Right lobe of liver (tissue), 4 donors: ENCODE data around the gene REV3L.

Experiments
- CTCF ChIP-seq, 4 donors: fragments of 200-600 bp in 3 of 4; fragments of 450-650 bp in 1 of 4; IDR thresholded peaks; one replicate each; pipeline versions ENCODE4 v1.5.1 to v1.8.0; 2016 to 2022; ENCODE audit warnings: antibody characterized with exemption in 4 of 4, mild to moderate bottlenecking in 2 of 4
- POLR2A ChIP-seq: fragments of 450-650 bp; IDR thresholded peaks from one replicate; pipeline ENCODE4 v1.6.1; 2017; ENCODE audit warnings: antibody characterized with exemption, mild to moderate bottlenecking
- donor health status: DM: no; HTN: no; CAD: no.
- donor health status: DM: no; HTN: no; CAD: no.
- donor health status: DM: no; HTN: yes; CAD: no.

DNA sequence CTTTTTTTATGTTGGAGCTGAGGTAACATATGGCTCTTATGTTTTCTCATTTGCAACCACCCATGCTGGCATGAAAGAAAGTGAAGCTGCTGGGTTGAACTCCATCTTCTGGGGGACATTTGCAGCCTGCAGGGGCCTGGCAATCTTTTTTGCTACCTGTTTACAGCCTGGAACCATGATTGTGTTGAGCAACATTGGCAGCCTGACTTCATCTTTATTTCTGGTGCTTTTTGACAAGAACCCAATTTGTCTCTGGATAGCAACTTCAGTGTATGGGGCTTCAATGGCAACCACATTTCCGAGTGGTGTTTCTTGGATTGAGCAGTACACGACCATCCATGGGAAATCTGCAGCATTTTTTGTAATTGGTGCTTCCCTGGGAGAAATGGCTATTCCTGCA, 216.7 kb downstream of the REV3L start:
- no peak for TF ChIP-seq CTCF (IDR thresholded peaks at IDR 0.05)
- no peak for TF ChIP-seq POLR2A
